Measurements from ENCODE around the gene IRX4.
"Not testable (repeated sequence)": the region's sequence is repeated elsewhere in the genome, so short reads cannot be mapped to it uniquely, and the experiment has no call there.

Gene IRX4

DNA sequence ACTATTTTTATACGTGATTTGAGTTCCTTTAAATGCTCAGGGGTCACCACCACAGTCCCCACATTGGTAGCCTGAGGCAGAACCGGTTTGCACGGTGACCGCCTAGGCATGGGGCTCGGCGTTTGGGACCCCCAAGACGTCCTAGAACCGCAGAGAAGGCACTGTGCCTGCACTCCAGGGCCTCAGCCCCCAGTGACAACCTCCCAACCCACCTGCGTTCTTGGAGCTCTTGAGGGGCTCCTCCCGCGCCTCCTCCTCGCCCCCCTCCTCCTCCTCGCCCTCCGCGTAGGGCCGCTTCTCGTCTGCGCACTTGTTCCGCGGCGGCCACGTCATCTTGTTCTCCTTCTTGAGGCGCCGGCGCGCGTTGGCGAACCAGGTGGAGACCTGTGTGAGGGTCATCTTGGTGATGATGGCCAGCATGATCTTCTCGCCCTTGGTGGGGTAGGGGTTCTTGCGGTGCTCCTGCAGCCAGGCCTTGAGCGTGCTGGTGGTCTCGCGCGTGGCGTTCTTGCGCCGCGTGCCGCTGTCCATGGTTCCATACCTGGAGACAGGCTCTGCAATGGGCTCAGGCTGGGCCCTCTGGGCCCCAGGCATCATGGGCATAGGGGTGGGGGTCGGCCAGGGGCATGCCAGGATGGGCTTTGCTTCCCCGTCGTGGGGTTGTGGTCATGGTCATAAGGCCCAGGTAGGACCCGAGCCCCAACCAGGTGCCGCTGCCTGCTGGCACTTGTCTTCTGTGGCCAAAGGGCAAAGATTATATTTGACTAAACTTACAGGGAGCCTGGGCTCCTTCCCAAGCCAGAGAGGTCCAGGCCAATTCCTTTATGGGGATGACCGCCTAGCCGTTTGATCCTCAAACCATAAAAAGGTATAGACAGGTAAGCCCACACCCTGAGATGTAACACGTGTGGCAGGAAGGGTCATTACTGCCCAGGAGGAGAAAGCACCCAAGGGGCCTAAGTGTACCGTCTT is 3.1 kb downstream of the IRX4 start:
- no peaks in the 10 kb centered on the region for H3K9me3 Mint-ChIP-seq
- no peak overlapping the region for H3K4me3 Mint-ChIP-seq
- H3K27ac Mint-ChIP-seq: peak overlapping the region in 1 of 2 donors; percentile 50

DNA sequence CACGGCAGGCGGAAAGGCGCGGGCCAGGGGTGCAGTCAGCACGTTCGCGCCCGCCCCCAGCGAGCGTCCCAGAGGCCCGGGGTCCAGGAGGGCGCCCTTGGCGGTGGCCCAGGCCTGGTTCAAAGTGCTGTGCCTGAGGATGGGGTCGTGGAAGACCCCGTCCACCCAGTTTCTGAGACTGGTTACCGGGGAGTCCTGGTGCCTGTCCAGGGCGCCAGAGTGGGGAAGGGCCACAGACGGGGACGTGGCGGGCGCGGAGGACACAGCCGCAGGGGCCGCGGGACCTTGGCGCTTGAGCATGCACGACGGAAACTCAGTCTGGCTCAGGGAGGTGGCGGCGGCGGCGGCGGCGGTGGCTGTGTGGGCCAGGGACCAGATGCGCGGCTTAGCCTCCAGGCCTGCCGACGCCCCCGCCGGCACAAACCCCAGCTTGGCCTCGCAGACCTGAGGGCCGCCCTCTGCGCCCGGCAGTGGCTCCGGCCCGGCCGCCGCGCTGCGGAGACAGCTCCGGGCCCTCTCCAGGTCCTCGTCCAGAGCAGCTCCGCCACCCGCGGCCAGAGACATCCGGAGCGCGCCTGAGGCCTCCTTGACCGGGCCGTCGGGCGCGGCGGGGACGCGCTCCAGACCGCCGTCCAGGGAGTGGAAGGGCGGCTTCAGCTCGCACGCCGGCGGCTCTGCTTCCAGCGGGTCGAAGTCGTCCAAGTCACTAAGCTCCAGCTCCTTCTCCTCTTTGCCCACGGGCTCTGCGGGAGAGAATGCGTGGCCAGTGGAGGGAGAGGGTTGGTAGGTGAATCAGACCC is 4.5 kb downstream of the IRX4 start:
- Mint-ChIP-seq H3K9me3 (no peaks in the 10 kb centered on the region), H3K27me3 (peaks cover 93% of the 10 kb centered on the region), H3K4me1 (peaks cover 39% of the 10 kb centered on the region), H3K27ac (no peak overlapping the region), H3K4me3 (no peak overlapping the region)
- no peak for ATAC-seq
- no peak for DNase-seq

More for the DNA sequence above, 3.1 kb downstream of the IRX4 start:
- DNase-seq (no peak), ATAC-seq (no peak)
- Mint-ChIP-seq H3K27me3 (peaks cover 93% of the 10 kb centered on the region), H3K4me1 (peaks cover 46% of the 10 kb centered on the region)

DNA sequence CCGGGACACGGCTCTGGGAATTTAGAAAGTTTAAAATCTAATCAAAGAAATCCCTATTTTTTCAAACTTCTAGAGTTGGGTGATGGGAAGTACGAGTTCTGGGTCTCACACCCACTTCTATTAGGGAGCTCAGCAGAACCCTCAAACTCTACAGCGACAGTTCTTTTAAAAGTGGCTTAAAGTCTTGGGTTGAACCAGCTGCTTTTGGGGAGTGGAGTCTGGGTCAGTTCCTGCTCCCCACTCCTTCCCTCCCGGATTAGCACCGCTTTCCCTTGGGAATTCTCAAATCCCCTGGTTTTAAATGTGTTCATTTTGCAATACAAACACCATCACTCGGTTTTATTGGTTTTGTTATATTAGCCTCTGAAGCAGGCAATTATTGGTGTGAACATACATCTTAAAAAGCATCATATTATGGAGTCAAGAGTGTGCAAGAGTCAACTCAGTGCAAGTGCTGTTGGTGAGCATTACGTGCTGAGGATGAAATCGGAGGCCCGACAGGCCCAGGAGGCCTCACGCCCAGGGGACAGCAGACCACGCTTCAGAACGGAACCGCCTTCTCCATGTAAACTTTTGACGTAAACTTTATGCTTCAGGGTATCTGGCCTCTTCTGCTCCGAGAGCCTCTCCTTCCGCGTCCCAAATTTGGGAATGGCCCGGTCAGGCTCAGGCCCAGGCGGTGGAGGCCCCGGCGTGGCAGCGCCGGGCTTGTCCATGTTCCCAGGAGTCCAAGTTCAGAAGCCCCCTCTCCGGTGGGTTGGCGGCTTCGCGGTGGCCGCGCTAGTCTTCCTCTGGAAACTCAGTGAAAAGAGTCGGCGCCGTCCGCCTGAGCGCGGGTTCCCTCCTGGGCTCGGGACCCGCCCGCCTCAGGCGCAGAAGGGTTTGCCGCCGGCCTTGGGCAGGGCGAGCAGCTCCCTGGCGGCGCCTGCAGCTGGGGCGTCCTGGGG is 5.3 kb downstream of the IRX4 start:
- no peak overlapping the region for H3K27ac Mint-ChIP-seq
- peaks cover 93% of the 10 kb centered on the region for H3K27me3 Mint-ChIP-seq
- H3K4me1 Mint-ChIP-seq: peaks cover 37% of the 10 kb centered on the region
- ATAC-seq (no peak), DNase-seq (no peak)
- H3K9me3 Mint-ChIP-seq: no peaks in the 10 kb centered on the region
- H3K4me3 Mint-ChIP-seq: no peak overlapping the region

DNA sequence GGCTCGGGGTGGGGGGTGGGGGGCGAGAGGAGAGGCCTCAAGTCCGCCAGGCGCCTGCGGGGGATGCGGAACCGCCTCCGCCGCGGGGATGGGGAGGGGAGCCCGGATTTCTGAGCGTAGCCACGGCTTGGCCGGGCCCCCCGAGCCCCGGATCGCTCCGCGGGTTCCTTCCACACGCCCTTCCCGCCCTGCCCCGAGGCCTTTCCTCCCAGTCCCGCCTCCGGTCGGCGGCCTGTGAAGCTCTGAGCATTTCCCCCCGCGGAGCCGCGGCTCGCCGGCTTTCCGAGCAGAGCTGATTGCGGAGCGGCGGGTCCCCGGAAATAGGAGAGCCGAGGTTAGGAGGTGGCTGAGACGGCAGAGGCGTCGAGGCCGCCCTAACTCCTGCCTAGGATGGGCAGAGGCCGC is 6.1 kb downstream of the IRX4 start:
- no peak overlapping the region for H3K4me3 Mint-ChIP-seq

DNA sequence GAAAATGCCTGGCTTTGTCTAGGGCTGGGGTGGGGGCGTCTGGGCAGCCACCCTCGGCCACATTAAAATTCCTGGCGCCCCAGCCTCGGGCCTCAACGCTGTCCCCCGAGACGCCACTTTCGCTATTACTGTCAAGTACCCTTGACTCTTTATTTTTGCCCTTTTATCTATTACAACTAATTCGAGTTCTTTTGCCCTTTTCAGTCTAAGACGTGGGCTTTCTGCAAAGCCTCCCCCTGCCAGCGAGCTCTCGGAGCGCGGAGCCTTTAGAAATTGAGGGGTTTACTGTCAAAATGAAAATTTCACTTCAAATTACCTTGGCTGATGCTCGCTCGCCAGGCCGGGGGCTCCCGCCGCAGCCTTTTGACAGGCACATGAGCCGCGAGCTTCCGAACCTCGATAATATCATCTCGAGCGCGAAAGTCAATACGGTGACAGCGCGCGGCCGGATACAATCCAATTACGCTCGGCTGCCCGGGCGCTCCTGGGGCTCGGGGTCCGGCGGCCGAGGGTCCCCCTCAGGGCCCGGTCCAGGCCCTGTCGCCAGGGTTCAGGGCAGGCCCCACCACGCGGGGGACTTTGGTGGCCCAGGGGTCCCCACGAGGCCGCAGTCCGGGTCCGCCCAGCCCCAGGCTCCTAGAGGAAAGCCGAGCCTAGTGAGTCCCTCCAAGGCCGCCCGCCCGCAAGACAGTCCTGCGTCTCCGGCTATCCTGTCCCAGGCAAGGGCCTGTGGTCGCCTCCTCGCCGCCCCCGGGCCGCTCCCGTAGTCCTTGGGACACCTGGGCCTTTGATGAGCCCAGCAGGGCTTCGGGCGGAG is 6.7 kb downstream of the IRX4 start:
- DNase-seq (no peak), ATAC-seq (peak; percentile 29)
- Mint-ChIP-seq H3K27me3 (peaks cover 88% of the 10 kb centered on the region), H3K27ac (peak overlapping the region in 1 of 2 donors; percentile 8), H3K4me1 (peaks cover 32% of the 10 kb centered on the region), H3K9me3 (no peaks in the 10 kb centered on the region), H3K4me3 (peak overlapping the region; percentile 1 to 50)

More for the DNA sequence above, 6.1 kb downstream of the IRX4 start:
- Mint-ChIP-seq H3K27me3 (peaks cover 93% of the 10 kb centered on the region), H3K9me3 (no peaks in the 10 kb centered on the region), H3K4me1 (peaks cover 37% of the 10 kb centered on the region), H3K27ac (no peak overlapping the region)
- peak in 1 of 2 donors; percentile 32 for DNase-seq
- ATAC-seq: no peak

DNA sequence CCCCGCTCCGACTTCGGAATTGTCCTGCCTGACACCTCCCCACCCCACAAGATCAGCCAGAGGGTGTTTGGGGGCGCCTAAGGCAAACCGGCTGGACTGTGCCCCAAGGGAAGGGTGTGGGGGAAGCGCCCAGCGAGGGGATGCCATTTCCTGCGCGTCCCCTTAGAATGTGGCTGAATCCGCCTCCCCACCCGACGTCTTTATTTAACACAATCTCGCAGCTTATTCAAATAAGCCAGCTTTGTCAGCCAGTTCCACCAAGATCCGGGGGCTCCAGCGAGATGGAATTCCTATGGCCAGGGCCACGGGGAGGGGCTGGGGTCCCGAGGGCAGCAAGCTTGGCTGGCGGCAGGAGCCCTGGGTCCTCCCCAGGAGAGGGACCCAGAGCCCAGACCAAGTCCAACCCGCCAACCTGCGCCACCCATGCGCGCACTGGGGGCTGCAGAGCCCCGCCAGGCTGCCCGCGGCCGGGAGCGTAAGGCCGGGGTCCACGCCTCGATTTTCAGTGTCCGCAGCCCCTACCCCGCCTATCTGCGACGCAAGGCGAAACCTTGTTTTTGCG is 7.4 kb downstream of the IRX4 start:
- no peak overlapping the region for H3K4me3 Mint-ChIP-seq
- H3K9me3 Mint-ChIP-seq: no peaks in the 10 kb centered on the region
- H3K27me3 Mint-ChIP-seq: peaks cover 81% of the 10 kb centered on the region

DNA sequence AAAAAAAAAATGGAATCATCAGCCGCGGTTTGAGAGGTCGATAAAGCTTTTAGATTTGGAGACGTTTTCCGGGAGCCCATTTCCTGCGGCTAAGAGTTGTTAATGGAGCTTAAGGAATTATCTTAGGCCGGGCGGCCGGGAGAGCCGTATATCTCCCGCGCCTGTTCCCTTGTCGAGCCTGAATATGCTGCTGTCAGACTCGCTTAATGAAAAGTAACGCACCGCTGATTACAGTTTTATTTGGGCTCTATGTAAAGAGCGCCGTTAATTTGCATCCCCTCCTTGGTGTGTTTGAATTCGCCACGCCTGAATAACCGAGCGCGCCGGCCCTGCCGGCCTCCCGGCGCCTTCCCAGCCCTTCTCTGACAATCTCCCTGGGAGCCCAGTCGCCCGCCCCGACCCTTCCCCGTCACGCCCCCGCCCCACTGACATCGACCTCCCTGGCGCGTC is 7.9 kb downstream of the IRX4 start:
- no peak for ATAC-seq
- Mint-ChIP-seq H3K27ac (no peak overlapping the region), H3K4me3 (no peak overlapping the region), H3K9me3 (no peaks in the 10 kb centered on the region), H3K4me1 (peaks cover 24% of the 10 kb centered on the region), H3K27me3 (peaks cover 75% of the 10 kb centered on the region)
- no peak for DNase-seq

More for the DNA sequence above, 7.4 kb downstream of the IRX4 start:
- H3K27ac Mint-ChIP-seq: no peak overlapping the region
- DNase-seq (no peak), ATAC-seq (no peak)
- peaks cover 27% of the 10 kb centered on the region for H3K4me1 Mint-ChIP-seq

DNA sequence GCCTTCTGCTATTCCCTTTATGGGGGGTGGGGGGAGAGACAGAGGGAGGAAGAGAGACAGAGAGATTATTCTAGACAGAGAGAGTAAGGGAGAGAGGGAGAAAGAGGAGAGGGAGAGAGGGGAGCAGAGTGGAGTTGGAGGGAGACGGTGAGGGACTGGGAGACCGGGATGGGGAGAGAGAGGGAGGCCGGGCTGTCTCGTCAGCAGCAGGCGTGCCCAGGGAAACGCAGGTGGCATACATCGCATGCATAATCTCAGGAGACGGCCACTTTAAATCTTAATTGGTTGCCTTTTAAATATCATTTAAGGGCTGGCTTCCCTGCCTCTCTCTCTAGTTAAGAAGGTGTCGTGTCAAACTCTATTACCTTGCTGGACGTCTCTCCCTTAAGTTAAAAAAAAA is 8.4 kb downstream of the IRX4 start:
- Mint-ChIP-seq H3K27ac (no peak overlapping the region), H3K4me3 (no peak overlapping the region), H3K9me3 (no peaks in the 10 kb centered on the region), H3K27me3 (peaks cover 71% of the 10 kb centered on the region), H3K4me1 (peaks cover 20% of the 10 kb centered on the region)
- DNase-seq (no peak), ATAC-seq (no peak)

DNA sequence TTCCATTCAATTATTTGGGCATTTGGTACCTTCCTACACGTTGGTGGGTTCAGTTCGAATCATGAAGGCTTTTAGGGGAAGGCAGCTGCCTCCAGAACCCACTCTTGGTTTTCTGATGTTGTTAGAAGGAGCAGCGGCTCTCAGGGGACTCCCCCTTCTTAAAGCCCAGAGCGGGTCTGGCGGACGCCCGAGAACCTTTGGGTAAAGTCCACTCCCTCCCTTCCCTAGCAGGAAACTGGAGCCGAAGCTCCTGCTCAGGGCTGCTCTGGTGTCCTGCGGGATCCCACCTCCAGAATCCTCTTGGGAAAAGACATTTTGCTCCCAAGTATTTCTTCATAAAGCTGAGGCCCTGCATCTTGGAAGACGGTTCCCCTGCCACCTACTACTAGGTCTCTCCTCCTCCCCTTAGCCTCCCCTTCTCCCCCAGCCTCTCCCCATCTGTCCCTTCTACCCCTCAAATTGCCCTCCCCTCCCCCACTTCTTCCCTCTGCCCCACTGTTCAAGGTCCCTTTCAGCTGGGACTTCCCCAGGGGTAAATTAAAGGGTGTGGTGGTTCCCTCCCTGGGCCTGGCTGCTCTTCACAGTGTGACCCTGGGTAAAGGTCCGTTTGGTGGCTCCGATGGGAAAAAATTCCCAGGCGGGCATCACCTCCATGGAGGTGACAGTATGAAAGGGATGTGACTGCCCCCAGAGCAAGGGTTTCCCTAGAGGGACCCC is 9.3 kb downstream of the IRX4 start:
- H3K27ac Mint-ChIP-seq: no peak overlapping the region
- H3K9me3 Mint-ChIP-seq: no peaks in the 10 kb centered on the region
- no peak for ATAC-seq
- peaks cover 19% of the 10 kb centered on the region for H3K4me1 Mint-ChIP-seq
- DNase-seq: no peak
- no peak overlapping the region for H3K4me3 Mint-ChIP-seq
- peaks cover 69% of the 10 kb centered on the region for H3K27me3 Mint-ChIP-seq

DNA sequence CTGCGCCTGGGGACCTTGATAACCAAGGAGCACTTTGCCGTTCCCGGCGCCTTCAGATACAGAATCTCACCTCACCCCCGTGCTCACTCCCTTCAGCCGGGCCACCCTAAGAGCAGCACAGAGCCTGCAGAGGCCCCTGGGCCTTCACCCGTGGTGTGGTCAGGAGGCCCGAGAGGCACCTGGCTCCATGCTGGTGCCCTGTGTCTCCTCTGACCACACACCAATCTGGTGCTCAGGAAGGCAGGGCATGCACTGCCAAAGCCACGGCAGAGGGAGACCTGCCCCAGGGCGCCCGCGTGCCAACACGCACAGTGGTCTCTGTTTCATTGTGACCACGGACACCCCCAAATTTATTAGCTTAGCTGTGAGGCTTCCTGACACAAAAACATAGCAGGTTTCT is 11.3 kb downstream of the IRX4 start:
- no peaks in the 10 kb centered on the region for H3K9me3 Mint-ChIP-seq

DNA sequence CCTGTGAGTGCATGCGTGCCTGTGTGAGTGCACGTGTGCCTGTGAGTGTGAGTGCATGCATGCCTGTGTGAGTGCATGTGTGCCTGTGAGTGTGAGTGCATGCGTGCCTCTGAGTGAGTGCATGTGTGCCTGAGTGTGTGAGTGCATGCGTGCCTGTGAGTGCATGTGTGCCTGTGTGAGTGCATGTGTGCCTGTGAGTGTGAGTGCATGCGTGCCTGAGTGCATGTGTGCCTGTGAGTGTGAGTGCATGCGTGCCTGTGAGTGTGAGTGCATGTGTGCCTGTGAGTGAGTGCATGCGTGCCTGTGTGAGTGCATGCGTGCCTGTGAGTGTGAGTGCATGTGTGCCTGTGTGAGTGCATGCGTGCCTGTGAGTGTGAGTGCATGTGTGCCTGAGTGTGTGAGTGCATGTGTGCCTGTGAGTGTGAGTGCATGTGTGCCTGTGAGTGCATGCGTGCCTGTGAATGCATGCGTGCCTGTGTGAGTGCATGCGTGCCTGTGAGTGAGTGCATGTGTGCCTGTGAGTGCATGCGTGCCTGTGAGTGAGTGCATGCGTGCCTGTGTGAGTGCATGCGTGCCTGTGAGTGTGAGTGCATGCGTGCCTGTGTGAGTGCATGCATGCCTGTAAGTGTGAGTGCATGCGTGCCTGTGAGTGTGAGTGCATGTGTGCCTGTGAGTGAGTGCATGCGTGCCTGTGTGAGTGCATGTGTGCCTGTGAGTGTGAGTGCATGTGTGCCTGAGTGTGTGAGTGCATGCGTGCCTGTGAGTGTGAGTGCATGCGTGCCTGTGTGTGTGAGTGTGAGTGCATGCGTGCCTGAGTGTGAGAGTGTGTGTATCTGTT is 12.1 kb downstream of the IRX4 start:
- not testable (repeated sequence) for H3K27ac Mint-ChIP-seq, H3K9me3 Mint-ChIP-seq, DNase-seq, H3K4me3 Mint-ChIP-seq, ATAC-seq
- H3K27me3 Mint-ChIP-seq: peaks cover 74% of the 10 kb centered on the region
- peaks cover 14% of the 10 kb centered on the region for H3K4me1 Mint-ChIP-seq

More for the DNA sequence above, 11.3 kb downstream of the IRX4 start:
- ATAC-seq (no peak), DNase-seq (no peak)
- H3K4me1 Mint-ChIP-seq: peaks cover 19% of the 10 kb centered on the region
- H3K4me3 Mint-ChIP-seq: no peak overlapping the region
- H3K27me3 Mint-ChIP-seq: peaks cover 72% of the 10 kb centered on the region
- H3K27ac Mint-ChIP-seq: no peak overlapping the region

DNA sequence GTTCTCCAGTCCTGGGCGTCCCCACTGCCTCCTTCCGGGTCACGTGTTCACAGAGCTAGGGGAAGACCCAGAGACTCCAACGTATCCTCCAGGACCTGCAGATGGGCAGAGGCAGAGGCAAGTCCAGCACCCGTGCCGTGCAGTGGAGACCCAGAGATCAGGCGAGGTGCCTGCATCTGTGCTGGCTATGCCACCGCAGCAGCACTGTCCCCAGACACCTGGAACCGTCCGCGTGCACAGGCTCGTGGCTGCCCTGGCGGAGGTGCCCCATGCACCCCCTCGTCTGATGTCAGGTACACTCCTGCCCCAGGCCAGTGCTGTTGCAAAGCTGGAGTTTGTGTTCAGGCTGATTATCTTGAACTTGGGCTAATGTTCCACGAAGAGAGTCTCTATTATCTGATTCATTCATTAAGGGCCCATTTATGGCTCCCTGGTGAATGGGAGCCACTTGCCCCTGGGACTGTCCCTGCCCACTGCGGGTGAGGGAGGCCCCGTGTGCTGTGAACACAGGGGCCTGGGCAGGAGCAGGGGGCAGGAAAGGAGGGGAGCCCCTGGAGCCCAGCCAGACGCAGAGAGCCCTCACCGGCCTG is 13.7 kb downstream of the IRX4 start:
- ATAC-seq (no peak), DNase-seq (no peak)
- H3K27ac Mint-ChIP-seq: no peak overlapping the region
- no peaks in the 10 kb centered on the region for H3K4me1 Mint-ChIP-seq
- H3K27me3 Mint-ChIP-seq: peaks cover 73% of the 10 kb centered on the region
- H3K4me3 Mint-ChIP-seq: no peak overlapping the region
- no peaks in the 10 kb centered on the region for H3K9me3 Mint-ChIP-seq

DNA sequence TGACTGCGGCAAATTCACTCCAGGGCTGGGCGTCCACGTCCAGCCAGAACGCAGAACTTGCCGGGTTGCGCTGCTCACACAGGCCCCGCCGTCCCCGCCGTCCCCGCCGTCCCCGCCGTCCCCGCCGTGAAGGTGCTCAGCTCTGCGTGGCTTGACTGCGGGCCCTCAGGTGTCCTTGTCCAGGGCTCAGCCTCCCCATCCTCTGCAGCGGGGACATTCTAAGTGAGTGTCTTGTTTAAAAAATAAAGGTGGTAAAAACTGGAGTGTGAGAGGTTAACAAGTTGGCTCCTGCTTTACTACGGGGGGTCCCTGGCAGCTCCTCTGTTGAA is 14.9 kb downstream of the IRX4 start:
- H3K27me3 Mint-ChIP-seq: peaks cover 64% of the 10 kb centered on the region
- H3K4me1 Mint-ChIP-seq: no peaks in the 10 kb centered on the region
- no peak for ATAC-seq
- no peak overlapping the region for H3K4me3 Mint-ChIP-seq
- no peaks in the 10 kb centered on the region for H3K9me3 Mint-ChIP-seq
- no peak for DNase-seq
- no peak overlapping the region for H3K27ac Mint-ChIP-seq
